Keratinocyte (primary cell): Measurements from ENCODE around the gene C1D.

Experiments used
- CTCF ChIP-seq, 3 experiments: IDR thresholded peaks in 1 of 3; conservative IDR thresholded peaks in 1 of 3; optimal IDR thresholded peaks in 1 of 3; 2 replicates in 2 of 3; 3 replicates in 1 of 3; pipeline versions ENCODE3 to v1.5.1; 2011; ENCODE audit warnings: low read length in 3 of 3, mild to moderate bottlenecking in 3 of 3, moderate library complexity in 2 of 3, control low read depth in 1 of 3, inconsistent platforms in 1 of 3; ENCODE audit not compliant: insufficient read depth in 2 of 3; ENCODE audit errors: extremely low read depth in 1 of 3
- EZH2 ChIP-seq: IDR thresholded peaks from one replicate; pipeline ENCODE4 v1.6.1; 2012; ENCODE audit warnings: inconsistent platforms, mild to moderate bottlenecking, low read length, moderate library complexity

- TF ChIP-seq CTCF (optimal IDR thresholded peaks at IDR 0.05 in 1 of 3, IDR thresholded peaks at IDR 0.05 in 1 of 3, conservative IDR thresholded peaks at IDR 0.05 in 1 of 3; ENCODE audit: extremely low read depth in 1 of 3, insufficient read depth in 2 of 3, low read length in 3 of 3) (no peak), EZH2 (no peak)
Measured at GRCh38 chr2:68023904-68024303, 38.9 kb downstream of the C1D start.
